HG02938 (cell line): ENCODE results near the gene PSMG3.

Experiments
- ATAC-seq: cut with Tn5 transposase; IDR thresholded peaks from one replicate; pipeline ENCODE4 v1.9.1; 2021; ENCODE audit warnings: mild to moderate bottlenecking, moderate library complexity; ENCODE audit not compliant: unreplicated experiment

The PSMG3 gene

GRCh38 chr7:1559626-1560590 is 9.9 kb downstream of the PSMG3 start:
- no peak for ATAC-seq

DNA sequence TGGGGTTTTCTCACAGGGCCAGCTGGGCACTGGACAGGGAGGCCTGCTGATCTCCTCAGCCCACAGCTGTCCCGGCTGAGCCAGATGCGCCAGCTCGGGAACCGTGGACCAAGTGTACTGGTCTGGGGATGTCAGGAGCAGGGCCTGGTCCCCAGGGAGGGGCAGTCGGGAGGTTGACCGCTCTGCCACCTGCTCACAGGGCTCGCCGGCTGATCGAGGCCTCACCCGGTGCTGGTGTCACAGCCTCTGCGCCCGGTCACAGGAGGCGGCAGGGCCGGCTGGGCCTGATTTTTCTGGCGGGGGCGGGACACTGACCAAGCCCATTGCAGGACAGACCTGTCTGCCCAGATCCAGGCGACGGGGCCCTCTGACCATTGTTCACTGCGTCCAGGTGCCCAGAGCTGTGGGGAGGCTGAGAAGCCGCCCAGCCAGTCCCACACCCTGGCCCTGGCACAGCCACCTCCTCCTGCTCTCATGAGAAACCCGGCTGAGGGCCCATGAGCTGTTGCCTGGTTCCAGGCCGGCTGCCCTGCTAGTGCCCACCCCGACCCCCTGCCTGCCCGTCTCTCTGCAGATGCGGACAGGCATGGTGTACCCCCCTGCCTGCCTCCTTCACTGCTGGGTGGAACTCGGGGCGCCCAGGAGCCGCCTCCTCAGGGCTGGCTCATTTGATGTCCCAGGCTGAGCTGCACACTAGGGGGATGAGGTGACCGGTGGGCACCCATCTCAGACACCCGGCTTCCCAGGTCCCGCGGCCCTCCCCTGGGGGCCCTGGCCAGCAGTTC is 10.8 kb downstream of the PSMG3 start:
- ATAC-seq = no peak

- ATAC-seq = no peak
Observed at GRCh38 chr7:1558181-1558811, 11.5 kb downstream of the PSMG3 start.

DNA sequence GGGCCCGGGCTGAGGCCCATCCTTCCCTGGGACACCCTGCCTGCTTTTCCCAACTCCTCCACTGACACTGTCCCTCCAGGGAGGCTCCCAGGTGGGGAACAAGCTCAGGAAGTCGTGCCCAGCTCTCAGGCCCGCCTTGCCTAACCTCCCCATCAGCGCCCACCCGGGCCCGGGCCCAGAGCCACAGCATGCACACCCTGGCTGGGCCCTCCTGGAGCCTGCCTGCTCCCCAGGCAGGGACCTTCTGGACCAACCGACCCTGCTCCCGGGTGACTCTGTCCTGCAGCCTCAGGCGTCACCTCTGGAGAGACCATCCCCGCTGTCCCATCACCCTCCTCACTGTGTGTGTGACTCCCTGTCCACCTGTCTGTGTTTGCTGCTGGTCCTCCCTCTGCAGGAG is 12.1 kb downstream of the PSMG3 start:
- no peak for ATAC-seq

GRCh38 chr7:1557006-1557405 is 12.8 kb downstream of the PSMG3 start:
- no peak for ATAC-seq

GRCh38 chr7:1555813-1556543 is 13.9 kb downstream of the PSMG3 start, which contains the start of gene TMEM184A:
TSS of gene TMEM184A (minus strand) at chr7:1556205. CDS start at chr7:1555484, 721 bp downstream.
- no peak for ATAC-seq

- ATAC-seq = no peak
Observed at GRCh38 chr7:1555046-1555812, 14.6 kb downstream of the PSMG3 start.

DNA sequence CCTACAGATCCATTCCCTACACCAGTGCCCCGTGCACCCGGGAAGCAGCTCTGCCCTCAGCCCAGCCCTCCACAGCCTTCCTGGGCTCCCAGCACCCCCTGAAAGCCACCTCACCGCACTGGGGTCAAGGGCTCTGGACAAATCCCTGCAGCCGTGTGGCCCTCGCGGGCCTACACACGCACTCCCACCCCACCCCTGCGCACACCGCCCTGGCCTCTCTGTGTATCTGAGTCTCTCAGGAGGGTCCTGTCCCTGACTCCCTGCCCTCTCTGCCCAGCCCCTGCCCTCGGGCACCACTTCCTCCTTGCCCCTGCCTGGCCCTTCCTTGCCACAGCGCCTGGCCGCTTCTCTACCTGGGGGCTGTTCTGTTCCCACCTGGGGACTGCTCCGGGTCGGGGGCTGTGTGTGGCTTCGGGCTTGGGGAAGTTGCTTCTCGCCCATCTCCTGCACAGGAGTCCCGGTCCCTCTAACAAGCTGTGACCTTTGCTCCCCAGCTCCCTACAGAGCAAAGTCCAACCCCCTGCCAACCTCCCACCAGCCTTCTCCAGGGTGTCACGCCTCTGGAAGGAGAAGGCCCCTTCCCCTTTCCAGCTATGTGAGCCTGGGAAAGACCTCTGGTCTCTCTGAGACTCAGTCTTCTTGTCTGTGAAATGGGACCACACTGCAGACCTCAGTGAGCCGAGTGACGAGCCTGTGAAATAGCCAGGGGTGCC is 15.3 kb downstream of the PSMG3 start:
- ATAC-seq = no peak

DNA sequence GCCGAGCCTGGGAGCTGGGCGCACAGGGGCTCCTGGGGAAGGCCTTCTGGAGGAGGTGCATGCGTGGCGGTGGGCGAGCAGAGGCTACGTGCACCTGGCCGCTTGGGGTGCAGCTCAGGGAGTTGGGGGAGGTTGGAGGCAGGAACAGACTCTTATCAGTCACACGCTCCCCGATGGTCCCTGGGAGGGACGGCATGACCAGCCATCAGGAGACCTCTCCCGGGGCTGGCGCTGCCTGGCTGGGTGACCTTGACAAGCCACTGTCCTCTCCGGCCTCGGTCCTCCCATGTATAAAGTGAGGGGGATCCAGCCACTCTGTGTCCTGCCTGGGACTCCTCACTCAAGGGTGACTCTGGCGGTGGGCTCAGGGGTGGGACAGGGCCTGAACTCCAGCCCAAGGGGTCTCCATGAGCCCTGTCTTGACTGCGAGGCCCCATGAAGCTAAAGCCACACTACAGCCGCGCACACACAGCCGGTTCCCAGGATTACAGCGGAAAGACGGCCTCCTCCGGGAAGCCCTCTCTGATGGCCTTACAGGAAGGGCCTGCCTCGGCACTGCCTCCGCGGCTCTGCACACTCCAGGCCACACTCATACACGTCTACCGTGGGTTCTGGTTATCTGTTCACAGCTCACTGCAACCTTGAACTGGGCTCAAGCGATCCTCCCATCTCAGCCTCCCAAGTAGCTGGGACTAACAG is 16.2 kb downstream of the PSMG3 start:
- ATAC-seq = no peak

- ATAC-seq = no peak
Observed at GRCh38 chr7:1552200-1552599, 17.6 kb downstream of the PSMG3 start.

DNA sequence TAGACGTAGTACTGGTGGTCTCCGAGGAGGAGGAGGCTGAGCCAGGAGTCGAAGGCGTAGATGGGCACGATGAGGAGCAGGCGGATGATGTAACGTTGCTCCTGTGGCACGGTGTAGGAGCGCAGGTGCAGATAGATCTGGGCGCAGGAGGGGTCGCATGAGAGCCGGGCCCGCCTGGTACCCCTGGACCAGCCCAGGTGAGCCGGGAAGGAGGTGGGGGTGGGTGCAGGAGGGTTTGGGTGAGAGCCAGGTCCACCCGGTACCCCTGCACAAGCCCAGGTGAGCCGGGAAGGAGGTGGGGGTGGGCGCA is 19.0 kb downstream of the PSMG3 start:
- no peak for ATAC-seq

DNA sequence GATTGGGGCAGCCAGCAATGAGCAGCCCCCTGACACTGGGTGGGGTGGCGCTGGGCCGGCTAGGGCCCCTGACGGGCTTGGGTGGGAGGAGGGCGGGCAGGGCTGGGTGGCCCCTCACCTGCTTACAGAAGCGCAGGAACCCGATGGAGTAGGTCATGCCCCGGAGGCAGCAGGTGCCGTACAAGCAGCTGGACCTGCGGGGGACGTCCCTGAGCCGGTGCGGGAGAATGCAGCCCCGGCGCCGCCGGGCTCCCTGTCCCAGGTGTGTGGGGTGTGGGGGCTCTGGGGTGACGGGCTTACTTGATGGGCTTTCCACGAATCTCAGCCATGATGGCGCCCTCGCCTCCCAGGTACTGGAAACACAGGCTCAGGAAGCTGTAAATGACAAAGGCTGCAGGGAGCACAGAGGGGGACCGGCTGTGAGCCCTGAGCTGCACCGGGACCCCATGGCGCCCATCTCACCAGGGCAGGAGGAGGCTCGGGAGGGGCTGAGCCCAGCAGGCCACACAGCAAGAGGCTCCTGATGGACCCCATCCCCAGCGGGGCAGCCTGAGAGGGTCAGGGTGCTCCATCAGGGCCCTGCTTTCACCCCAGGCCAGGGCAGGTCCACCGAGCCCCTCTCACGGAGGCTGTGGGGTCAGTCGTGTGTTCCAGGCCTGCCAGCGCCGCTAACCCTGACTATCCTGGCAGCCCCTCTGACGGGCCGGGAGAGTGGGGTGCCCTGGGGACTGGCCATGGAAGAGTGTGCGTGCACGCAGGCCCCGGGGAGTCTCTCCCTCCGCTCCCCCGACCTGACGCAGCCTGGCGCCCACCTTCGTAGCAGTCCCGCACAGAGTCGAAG is 19.6 kb downstream of the PSMG3 start:
- ATAC-seq = no peak

DNA sequence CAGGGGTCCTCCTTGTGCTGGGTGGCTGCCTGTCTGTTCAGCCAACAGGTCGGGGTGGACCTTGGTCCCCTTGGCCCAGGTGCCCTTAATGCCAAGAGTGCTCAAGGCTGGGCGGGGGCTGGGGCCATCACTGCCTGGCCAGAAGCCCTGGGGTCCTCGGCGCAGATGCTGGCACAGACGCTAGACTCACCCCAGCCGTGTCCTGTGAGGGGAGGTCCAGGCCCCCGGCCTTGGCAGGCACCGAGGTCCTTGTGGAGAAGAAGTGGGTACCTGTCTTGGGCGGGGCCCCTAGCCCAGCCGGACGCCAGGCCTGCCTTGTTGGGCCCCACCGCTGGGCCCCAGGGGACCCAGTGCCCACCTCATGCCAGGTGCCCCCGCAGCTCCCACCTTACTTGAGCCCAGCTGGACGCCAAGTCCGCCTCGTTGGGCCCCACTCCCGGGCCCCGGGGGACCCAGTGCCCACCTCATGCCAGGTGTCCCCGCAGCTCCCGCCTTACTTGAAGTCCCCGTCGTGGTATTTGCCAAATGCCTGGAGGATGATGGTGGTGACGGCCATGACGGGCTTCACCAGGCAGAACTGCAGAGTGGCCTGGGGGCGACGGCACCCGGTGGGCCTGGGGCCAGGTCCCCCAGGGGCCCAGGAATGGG is 20.4 kb downstream of the PSMG3 start:
- ATAC-seq = no peak

GRCh38 chr7:1548944-1549343 is 20.9 kb downstream of the PSMG3 start:
- no peak for ATAC-seq

DNA sequence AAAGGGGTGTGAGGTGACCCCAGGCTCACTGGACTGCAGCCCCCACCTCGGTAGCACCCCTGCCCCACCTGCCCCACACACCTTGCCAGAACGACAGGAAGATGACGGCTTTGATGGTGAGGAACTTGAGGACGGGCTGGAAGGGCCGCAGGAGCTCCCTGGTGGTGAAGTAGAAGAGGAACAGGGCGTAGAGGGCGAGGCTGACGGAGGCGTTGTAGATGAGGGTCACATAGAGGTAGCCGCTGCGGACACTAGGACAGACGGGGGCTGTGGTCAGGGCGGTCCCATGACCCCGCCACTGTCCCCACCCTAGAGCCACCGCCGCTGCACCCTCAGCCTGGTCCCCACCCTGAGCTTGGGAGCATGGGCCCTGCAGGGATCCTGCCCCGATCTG is 21.4 kb downstream of the PSMG3 start:
- ATAC-seq = no peak

DNA sequence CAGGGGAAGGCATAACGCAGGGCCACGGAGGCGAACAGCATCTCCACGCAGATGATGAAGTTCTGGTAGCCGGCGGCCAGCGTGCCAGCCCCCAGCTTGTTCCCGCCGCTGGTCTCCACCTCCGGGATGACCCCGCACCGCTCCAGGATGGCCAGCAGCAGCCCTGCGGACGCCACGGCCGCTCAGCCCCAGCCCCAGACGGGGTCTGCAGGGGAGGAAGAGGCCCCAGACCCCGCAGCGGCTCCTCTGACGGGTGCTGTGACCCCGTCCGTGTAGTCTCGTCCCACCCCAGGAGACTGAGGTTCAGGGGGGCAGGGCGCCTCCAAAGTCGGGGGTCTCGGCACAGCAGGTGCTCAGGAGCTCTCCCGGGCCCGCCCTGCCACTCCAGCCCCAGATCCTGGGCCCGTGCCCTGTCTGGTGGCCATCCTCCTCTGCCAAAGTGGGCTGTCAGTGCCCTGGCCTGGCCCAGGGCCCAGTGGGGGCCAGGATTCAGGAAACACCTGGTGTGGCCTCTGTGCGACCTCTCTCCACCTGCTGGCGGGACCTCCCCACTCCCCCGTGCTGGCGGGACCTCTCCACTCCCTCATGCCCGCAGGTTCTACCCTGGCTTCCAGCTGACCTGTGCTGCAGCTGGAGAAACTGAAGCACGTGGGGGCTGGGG is 21.9 kb downstream of the PSMG3 start:
- ATAC-seq = no peak
